HCT116 (cell line): ENCODE results near the gene FMN1. TPM values are rescaled to one million over a fixed set of nuclear protein-coding genes. Genes with fewer than 3 reads are reported as not detected.

ENCODE experiments used
- ATAC-seq: fragments of 200-7000 bp; cut with Tn5 transposase; 2 replicates; pipeline ENCODE4 v1.9.1; 2020; ENCODE audit warnings: mild to moderate bottlenecking, moderate library complexity
- BruUV-seq: library from RNA; stranded (reverse); fragments of 400-500 nt; replicated peaks from 2 replicates; lab custom pipeline; 2021; lab: Mats Ljungman, UMichigan
- CTCF ChIA-PET: fragments of 300-600 bp; sonication (Branson Sonifier 250); formaldehyde crosslinking; loops from one replicate; lab custom pipeline; 2021; ENCODE audit warnings: antibody characterized with exemption; lab: Charles Lee
- POLR2A ChIA-PET: fragments of 300-600, 350-600 bp; sonication (Branson Sonifier 250); formaldehyde crosslinking; loops from one replicate; lab custom pipeline; 2021; ENCODE audit warnings: antibody characterized with exemption; lab: Charles Lee
- RAD21 ChIA-PET, 2 experiments: fragments of 300-600 bp; sonication (Branson Sonifier 250); formaldehyde crosslinking; loops; one replicate each; lab custom pipeline; 2023; ENCODE audit warnings: low total read pairs in 2 of 2; ENCODE audit not compliant: uncharacterized antibody in 2 of 2, unreplicated experiment in 2 of 2, low non-redundant PET in 1 of 2; lab: Charles Lee
- DNase-seq: peaks from one replicate; pipeline ENCODE4 v3.0.0-alpha.2; 2010; ENCODE audit warnings: low read depth, low spot score
- H2AFZ ChIP-seq: fragments of 200-600 bp; shearing (Covaris generic), sonication (generic); 2 replicates; pipeline ENCODE4 v1.6.1; 2017; ENCODE audit warnings: low read depth, mixed run types, mixed read lengths, antibody characterized with exemption, low read length; ENCODE audit not compliant: poor library complexity, severe bottlenecking
- H3K27ac ChIP-seq: 2 replicates; pipeline ENCODE4 v1.5.1; 2012; ENCODE audit warnings: low read depth, low read length
- H3K27me3 ChIP-seq: fragments of 200-600 bp; sonication (generic); 2 replicates; pipeline ENCODE4 v1.6.1; 2016; ENCODE audit warnings: mixed run types, low read length, mixed read lengths; ENCODE audit not compliant: insufficient read depth
- H3K36me3 ChIP-seq, 2 experiments: fragments of 200-500 bp in 1 of 2; fragments of 200-600 bp in 1 of 2; sonication (Bioruptor generic) in 1 of 2; sonication (generic) in 1 of 2; 2 replicates each; pipeline versions ENCODE4 v1.5.1 to v1.6.1; 2014 to 2016; ENCODE audit warnings: low read length in 2 of 2, inconsistent platforms in 1 of 2, mixed read lengths in 1 of 2, mixed run types in 1 of 2; ENCODE audit not compliant: insufficient read depth in 2 of 2, control insufficient read depth in 1 of 2
- H3K4me1 ChIP-seq, 2 experiments: fragments of 200-600 bp in 1 of 2; sonication (generic) in 1 of 2; 2 replicates each; pipeline versions ENCODE4 v1.5.1 to v1.6.1; 2012 to 2017; ENCODE audit warnings: low read length in 2 of 2, inconsistent platforms in 1 of 2, mild to moderate bottlenecking in 1 of 2, mixed read lengths in 1 of 2, mixed run types in 1 of 2, moderate library complexity in 1 of 2; ENCODE audit not compliant: insufficient read depth in 2 of 2, control insufficient read depth in 1 of 2
- H3K4me2 ChIP-seq: fragments of 200-600 bp; sonication (generic); 2 replicates; pipeline ENCODE4 v1.6.1; 2017; ENCODE audit warnings: mixed run types, low read length, mixed read lengths
- H3K4me3 ChIP-seq, 2 experiments: fragments of 200-600 bp in 1 of 2; sonication (generic) in 1 of 2; replicated peaks in 1 of 2; 2 replicates each; pipeline ENCODE4 v1.5.1; 2011 to 2016; ENCODE audit warnings: low read length in 2 of 2, control low read depth in 1 of 2, low read depth in 1 of 2, mild to moderate bottlenecking in 1 of 2, mixed read lengths in 1 of 2, mixed run types in 1 of 2
- H3K79me2 ChIP-seq: fragments of 200-600 bp; sonication (generic); 2 replicates; pipeline ENCODE4 v1.6.1; 2017; ENCODE audit warnings: mild to moderate bottlenecking, mixed run types, low read length, moderate library complexity, mixed read lengths; ENCODE audit not compliant: insufficient read depth
- H3K9ac ChIP-seq: fragments of 200-600 bp; sonication (generic); 2 replicates; pipeline ENCODE4 v1.6.1; 2016; ENCODE audit warnings: low read length, mixed read lengths
- H3K9me2 ChIP-seq: fragments of 200-600 bp; sonication (generic), shearing (Covaris generic); 2 replicates; pipeline ENCODE4 v1.6.1; 2017; ENCODE audit warnings: mixed run types, mild to moderate bottlenecking, moderate library complexity; ENCODE audit not compliant: insufficient read depth
- H3K9me3 ChIP-seq, 2 experiments: fragments of 200-500 bp in 1 of 2; fragments of 200-600 bp in 1 of 2; sonication (Bioruptor generic) in 1 of 2; sonication (generic) in 1 of 2; 2 replicates each; pipeline ENCODE4 v1.6.1; 2014 to 2017; ENCODE audit warnings: low read length in 2 of 2, mixed read lengths in 2 of 2, inconsistent platforms in 1 of 2, low read depth in 1 of 2, mild to moderate bottlenecking in 1 of 2, mixed run types in 1 of 2, moderate library complexity in 1 of 2; ENCODE audit not compliant: control insufficient read depth in 1 of 2, insufficient read depth in 1 of 2
- H4K20me1 ChIP-seq: fragments of 200-600 bp; sonication (generic), shearing (Covaris generic); 2 replicates; pipeline ENCODE4 v1.6.1; 2017; ENCODE audit warnings: mixed run types, mild to moderate bottlenecking, moderate library complexity; ENCODE audit not compliant: insufficient read depth
- CEBPB ChIP-seq: IDR thresholded peaks from 2 replicates; pipeline ENCODE4 v1.6.1; 2012; ENCODE audit warnings: low read depth
- MAX ChIP-seq: IDR thresholded peaks from 2 replicates; pipeline ENCODE4 v1.6.1; 2012
- POLR2A ChIP-seq: IDR thresholded peaks from 2 replicates; pipeline ENCODE4 v1.7.0; 2011; ENCODE audit warnings: borderline replicate concordance; ENCODE audit not compliant: insufficient read depth, insufficient read length; ENCODE audit errors: extremely low read depth
- REST ChIP-seq: IDR thresholded peaks from 2 replicates; pipeline ENCODE4 v1.6.1; 2012; ENCODE audit warnings: low read depth
- TCF7L2 ChIP-seq: IDR thresholded peaks from 2 replicates; pipeline ENCODE4 v1.7.0; 2011; ENCODE audit warnings: borderline replicate concordance, inconsistent platforms; ENCODE audit not compliant: insufficient read depth, insufficient read length; ENCODE audit errors: extremely low read depth
- YY1 ChIP-seq: IDR thresholded peaks from 2 replicates; pipeline ENCODE4 v1.6.1; 2011; ENCODE audit warnings: low read length, low read depth, moderate library complexity, mild to moderate bottlenecking; ENCODE audit not compliant: insufficient replicate concordance; ENCODE audit errors: extremely low read depth
- intact Hi-C: fragments of 100-400 bp; cut with micrococcal nuclease; formaldehyde crosslinking; loops from 2 replicates; pipeline ENCODE4 v1.10.0; 2022
- total RNA-seq: library from RNA; stranded (reverse); gene quantifications from one replicate; pipeline ENCODE4 v1.2.1, GENCODE V29; 2021; ENCODE audit not compliant: unreplicated experiment

The FMN1 gene
- total RNA-seq, 1 experiment from 2014 or later, result 0.39 TPM

- RAD21 ChIA-PET, result no interaction called here
- H3K27me3 ChIP-seq, result no peaks in the 10 kb centered on the region
- no TSS peak for BruUV-seq
Observed at GRCh38 chr15:32879980-32880379, 314.5 kb downstream of the FMN1 start.

More at GRCh38 chr15:32879980-32880379, 314.5 kb downstream of the FMN1 start:
- TF ChIP-seq YY1 (no peak), POLR2A (no peak), MAX (no peak), CEBPB (no peak), REST (no peak), TCF7L2 (no peak)
- TF ChIP-seq, all 23 proteins: peak for 0
- ATAC-seq, result no peak
- no peak overlapping the region for H3K4me3 ChIP-seq
- ChIA-PET POLR2A (interaction anchor here (2.1 kb wide), 1 partner anchor 10 kb away, joined by 8 read pairs; no protein-coding TSS in a partner anchor), CTCF (no interaction called here)
- H3K9me3 ChIP-seq, result no peaks in the 10 kb centered on the region
- H3K79me2 ChIP-seq, result no peaks in the 10 kb centered on the region
- H3K27ac ChIP-seq, result no peak overlapping the region
- H3K4me2 ChIP-seq, result no peak overlapping the region
- H3K4me1 ChIP-seq, result peaks cover 3 to 28% of the 10 kb centered on the region in 2 experiments; a peak in 2 of 4 replicates
- H3K36me3 ChIP-seq, result no peaks in the 10 kb centered on the region
- intact Hi-C loops, result loop anchor here (10.0 kb wide), 1 partner anchor 405 kb away; no protein-coding TSS in a partner anchor
- H2AFZ ChIP-seq, result no peak overlapping the region
- no peaks in the 10 kb centered on the region for H3K9me2 ChIP-seq
- no peak for DNase-seq
- no peak overlapping the region for H3K9ac ChIP-seq
- no peaks in the 10 kb centered on the region for H4K20me1 ChIP-seq
